GF-D8 (cell line): Measurements from ENCODE around the gene LETM1.

Source experiments
- DNase-seq: peaks from one replicate; lab custom pipeline; 2025; lab: John Stamatoyannopoulos, UW

The LETM1 gene

GRCh38 chr4:1778642-1779392, 77.1 kb downstream of the LETM1 start:
- DNase-seq = no peak

DNA sequence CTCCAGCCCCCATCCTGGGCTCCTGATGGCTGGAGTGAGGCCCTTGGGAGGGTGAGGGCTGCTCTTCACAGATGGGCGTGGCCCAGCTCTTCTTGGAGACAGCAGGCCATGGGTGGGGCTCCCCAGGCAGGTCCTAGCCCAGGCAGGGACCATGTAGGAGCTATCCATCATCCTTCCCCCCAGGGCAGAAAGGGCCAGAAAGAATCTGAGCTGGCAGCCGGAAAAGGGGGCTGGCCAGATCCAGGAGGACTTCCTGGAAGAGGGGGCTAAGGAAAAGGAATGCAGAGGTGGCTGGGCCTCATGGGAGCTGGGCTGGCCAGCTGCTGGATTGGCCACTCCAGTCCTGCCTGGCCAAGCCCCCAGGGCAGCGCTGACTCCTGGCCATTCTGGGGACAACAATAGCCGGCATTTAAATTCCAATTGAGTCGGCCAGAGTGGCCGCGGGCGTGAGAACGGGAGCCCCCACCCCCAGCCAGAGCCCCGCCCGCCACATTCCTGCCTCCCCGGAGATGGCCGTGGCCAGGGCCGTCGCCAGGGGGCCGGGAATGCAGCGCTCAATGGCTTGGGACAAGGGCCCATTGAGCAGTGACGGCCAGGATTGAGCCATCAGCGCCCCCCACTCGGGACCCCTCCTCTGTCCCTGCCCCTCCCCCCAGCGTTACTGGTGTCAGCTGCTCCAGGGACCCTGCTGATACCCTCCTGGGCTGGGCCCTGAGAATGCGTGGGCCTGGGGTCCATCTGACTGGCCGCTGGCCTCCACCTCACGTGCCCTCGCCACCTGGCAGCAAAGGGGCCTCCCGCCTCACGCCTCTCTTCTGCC, 77.9 kb downstream of the LETM1 start:
- DNase-seq = no peak

DNA sequence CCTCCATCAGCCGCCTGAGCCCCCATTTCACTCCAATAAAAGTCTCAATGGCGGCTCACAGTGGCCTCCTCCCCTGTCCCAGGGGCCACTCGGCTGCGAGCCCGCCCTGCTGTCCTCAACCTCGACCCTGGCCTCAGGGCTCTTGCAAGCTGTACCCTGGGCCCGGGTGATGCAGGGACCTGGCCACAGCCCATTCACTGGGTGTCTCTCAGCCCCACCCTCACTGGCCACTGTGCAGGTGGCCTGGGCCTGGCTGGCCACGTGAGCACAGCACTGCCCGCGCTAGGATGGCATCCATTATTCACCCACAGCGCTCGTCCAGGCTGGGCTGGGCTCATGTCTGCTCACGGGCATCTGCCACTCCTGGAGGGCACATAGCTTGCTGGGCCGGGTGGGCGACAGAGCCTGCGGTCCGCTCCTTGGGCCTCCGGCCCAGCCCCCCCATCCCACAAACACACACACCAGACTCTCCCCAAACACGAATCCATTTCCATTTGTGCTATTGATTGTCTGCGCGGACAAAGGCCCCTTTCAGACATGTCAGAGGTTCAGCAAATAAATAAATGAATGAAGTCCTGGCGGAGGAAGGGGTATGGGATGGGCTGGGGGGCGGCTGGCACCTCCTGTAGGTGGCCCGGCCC, 79.3 kb downstream of the LETM1 start:
- DNase-seq = no peak

- DNase-seq = no peak
Measured at GRCh38 chr4:1775731-1776500, 80.0 kb downstream of the LETM1 start.

DNA sequence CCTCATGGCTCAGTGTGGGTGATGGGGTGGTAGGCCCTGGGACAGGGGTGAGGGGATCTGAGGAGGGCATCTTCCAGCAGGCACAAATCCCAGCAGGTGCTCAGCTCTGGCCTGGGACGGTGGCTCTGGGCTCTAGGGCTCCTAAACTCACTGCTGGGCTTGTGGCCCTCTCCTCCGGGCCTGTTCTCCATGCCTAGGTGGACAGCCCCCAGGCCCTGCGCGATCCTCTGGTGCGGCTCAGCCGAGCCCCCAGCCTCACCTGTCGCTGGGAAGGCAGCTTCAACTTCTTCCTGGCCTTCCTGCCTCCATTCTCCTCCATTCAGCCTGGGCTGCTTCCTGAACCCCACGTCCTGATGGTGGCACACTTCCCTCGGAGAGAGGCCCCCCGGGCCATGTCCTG, 82.2 kb downstream of the LETM1 start:
- no peak for DNase-seq

GRCh38 chr4:1772853-1773538, 83.0 kb downstream of the LETM1 start:
- DNase-seq = no peak

DNA sequence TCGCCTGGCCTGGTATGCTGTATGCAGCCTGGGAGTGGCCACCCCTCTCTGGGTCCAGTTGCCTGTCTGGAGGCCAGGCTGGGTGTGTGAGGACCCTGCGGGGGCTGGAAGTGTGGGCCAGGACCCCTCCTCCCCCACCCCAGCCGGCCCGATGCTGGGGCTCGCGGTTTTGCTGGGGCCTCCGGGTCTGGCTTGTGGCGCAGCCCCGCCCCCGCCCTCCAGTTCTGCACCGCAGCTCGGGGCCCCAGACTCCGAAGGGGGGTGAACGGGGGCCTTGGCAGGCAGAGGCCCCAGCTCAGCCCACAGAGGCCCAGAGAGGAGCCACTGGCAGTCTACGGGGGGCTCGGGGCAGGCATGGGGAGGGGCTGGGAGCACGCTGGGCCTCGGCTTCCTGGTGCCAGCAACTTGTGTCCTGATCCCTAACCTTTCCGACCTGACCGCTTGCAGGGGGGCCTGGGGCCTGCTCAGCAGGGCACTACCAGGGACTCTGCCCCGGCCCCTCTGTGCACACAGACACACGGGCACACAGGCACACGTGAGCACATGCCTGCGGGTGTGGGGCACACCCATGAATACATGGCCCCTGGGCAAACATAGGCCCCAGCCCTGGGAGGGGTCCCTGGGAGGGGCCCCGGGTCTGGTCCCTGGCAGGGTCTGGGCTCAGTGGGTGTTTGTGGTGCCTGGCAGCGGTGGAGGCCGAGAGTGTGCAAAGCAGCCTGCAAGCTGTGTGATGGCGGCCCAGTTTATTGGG, 84.2 kb downstream of the LETM1 start:
- DNase-seq = no peak

- DNase-seq = no peak
Measured at GRCh38 chr4:1770791-1771231, 85.1 kb downstream of the LETM1 start.

DNA sequence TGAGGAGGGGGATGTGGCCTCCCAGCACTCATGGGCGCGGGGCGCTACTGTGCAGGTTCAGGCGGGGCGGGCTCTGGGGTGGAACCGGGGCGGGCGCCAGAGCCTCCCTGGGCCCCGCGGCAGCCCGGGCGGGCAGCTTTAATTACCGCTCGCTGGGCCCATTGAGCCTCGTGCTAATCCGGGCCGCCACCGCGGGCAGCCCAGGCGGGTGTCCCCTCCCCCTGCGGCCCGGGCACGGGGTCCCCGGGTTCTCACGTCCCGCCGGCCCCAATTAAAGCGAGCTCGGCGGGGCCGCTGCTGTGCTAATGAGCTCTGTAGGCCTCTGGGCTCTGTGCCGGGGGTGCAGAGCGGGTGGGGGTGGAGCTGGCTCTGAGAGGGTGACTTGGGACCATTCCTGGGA, 85.7 kb downstream of the LETM1 start:
- DNase-seq = no peak

DNA sequence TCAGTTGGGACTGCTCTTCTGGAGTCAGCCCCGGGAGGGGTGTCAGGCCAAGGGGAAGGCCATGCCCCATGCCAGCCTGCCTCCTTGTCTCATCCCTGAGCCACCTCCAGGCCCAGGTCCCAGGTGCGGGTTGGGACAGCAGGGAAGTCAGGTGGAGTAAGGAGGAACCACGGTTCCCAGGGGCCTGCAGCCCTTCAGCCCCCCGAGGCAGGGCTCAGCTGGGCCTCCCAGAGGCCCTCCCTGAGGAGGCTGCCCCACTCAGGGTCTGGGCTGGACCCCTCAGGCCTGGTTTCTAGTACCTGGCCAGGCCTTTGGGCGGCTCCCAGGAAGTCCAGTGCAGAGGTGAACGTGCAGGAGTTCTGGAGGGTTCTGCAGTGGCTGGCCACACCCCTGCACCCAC, 86.3 kb downstream of the LETM1 start:
- no peak for DNase-seq

DNA sequence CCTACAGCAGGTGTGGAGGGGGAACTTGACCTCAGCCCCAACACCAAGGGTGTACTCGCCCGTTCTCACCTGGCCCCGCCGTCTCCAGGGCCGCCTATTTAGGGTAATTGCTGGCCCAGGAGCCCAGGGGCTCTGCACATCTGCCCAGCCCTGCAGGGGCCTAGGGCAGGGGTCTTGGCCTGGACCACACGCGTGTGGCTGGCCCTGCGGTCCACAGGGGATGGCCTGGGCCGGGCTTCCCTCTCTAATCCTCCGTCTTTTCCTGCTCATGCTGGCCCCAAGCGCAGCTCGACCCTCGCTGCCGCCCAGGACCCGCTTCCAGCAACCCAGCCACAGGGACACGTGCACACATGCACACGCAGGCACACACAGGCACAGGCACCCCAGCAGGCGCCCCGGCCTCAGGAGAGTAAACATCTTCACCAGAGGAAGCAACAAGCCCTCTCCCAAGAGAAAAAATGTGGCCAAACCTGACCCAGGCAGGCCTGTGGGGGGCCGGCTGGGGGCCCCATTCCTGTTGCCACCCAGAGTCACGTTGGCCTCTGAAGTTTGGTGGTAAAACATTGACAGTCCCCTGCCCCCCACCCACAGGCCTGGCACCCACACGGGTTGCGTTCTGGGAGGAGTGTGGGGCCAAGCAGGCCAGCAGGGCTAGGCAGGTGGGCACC, 87.5 kb downstream of the LETM1 start:
- no peak for DNase-seq

GRCh38 chr4:1767770-1768366, 88.1 kb downstream of the LETM1 start:
- DNase-seq = no peak

- DNase-seq = no peak
Measured at GRCh38 chr4:1767061-1767769, 88.7 kb downstream of the LETM1 start.

DNA sequence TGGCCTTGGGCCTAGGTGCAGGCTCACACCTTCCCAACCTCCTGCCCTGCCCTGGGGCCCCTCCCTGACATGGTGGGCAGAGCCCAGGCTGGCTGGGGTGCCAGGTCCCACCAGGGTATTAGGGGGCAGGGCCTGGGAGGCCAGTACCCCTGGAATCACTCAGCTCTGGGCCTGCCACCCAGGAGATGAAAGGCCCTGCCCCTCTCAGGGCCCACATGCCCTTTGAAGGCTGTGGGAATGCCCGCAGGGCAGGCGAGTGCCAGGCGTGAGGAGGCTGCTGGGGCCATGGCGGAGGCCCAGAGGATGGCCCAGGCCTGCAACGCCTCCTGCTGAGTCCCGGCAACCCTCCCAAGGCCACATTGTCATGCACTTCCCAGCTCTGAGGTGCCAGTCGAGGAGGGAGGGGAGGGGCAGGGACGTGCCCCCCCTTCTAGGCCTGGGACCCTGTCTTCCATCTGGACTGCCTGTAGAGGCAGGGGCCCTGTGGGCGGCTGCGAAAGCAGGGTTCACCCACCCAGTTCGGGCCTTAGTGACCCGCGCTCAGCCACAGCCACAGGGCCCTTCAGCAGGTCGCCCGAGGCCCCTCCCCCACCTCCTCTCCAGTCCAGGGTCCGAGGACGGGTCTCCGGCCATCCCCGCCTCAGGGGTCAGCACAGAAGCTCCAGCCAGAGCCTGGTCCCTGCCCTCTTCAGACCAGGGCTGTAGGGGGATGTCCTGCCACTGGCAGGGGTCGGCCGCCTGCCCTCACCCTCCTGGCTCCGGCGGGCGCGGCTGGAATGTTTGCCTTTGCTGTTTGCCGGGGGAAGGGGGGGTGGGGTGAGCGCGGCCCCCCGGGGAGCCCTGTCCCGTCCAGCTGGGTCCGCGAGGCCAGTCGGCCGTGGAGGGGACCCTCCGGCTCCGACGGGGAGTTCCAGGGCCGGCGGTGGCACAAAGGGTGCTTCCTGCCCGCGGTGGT, 89.6 kb downstream of the LETM1 start:
- no peak for DNase-seq

DNA sequence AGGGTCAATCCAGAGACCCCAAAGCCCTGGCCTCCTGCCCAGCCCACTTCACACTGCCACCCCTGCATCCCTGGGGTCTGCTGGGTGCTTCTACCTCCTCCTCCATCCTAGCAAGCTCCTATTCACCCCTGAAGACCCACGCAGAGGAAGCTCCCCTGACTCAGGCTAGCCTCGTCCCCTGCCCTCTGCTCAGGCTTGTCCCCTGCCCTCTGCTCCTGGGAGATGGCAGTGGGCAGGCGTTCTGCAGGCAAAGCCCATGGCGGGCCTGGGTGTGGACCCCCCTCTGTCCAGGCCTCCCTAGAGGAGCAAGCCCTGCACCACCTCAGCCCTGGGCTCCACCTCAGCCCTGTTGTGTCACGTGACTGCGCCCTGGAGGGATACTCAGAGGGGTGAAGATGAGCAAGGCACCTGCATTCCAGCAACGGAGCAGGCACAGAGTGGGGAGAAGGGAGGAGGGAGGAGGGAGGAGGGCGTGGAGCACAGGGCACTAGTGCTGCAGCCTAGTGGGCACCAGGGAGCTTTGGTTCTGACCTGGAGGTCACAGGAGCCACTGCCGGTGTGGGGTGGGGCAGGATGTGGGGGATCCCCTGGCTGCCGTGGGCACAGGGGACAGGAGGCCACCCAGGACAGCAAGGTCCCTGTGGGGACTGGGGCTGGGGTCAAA, 90.4 kb downstream of the LETM1 start:
- DNase-seq = no peak

GRCh38 chr4:1764670-1765069, 91.3 kb downstream of the LETM1 start:
- no peak for DNase-seq

GRCh38 chr4:1763550-1764080, 92.3 kb downstream of the LETM1 start:
- DNase-seq = no peak
